Measurements from ENCODE around the gene PRRG4.

PRRG4 gene

GRCh38 chr11:32792948-32793475, 36.7 kb upstream of the PRRG4 start:
- TF ChIP-seq CTCF (conservative IDR thresholded peaks at IDR 0.05), result peak; percentile 81

GRCh38 chr11:32794439-32794838, 35.3 kb upstream of the PRRG4 start, which contains the start of gene CCDC73:
Gene CCDC73, minus strand, starts transcription at chr11:32794662. Its CDS starts 34,419 bp downstream, at chr11:32760243.
- no peak within 1 kb of the TSS for H3K27ac ChIP-seq
- TF ChIP-seq CTCF (conservative IDR thresholded peaks at IDR 0.05), result no peak

More at GRCh38 chr11:32792948-32793475, 36.7 kb upstream of the PRRG4 start:
- H3K27ac ChIP-seq, result no peak overlapping the region

- H3K27ac ChIP-seq, result no peak overlapping the region
- no peak for TF ChIP-seq CTCF (conservative IDR thresholded peaks at IDR 0.05)
Measured at GRCh38 chr11:32796425-32796824, 33.3 kb upstream of the PRRG4 start.

- no peak overlapping the region for H3K27ac ChIP-seq
- peak; percentile 85 for TF ChIP-seq CTCF (conservative IDR thresholded peaks at IDR 0.05)
Measured at GRCh38 chr11:32809313-32809712, 20.4 kb upstream of the PRRG4 start.

DNA sequence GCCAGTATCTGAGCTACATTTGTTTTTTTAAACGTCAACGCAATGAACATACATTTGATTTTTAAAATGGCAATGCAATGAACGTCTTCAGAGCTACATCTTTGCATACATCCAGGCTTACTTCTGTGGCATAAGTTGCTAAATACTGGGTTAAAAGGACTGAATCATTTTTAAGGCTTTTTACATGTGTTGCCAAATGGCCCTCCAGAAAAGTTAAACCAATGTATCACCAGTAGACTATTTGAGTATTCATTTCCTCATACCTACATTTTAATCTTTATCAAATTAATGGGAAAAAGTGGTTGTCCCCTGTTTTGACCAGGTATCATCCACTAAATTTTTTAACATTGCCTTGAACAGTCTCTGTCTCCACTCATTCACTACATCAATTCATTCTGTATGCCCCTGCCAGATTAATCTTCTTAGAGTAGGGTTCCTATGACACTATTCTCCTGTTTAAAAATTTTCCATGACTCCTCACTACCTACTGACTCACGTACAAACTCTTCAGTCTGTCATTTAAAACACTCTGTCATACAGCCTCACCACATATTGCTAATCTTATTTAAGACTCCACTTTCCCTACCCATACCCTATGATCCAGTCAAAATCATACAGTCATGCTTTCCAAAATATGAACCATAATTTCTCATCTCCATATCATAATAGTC, 12.4 kb upstream of the PRRG4 start:
- H3K27ac ChIP-seq, result no peak overlapping the region
- TF ChIP-seq CTCF (conservative IDR thresholded peaks at IDR 0.05), result no peak

DNA sequence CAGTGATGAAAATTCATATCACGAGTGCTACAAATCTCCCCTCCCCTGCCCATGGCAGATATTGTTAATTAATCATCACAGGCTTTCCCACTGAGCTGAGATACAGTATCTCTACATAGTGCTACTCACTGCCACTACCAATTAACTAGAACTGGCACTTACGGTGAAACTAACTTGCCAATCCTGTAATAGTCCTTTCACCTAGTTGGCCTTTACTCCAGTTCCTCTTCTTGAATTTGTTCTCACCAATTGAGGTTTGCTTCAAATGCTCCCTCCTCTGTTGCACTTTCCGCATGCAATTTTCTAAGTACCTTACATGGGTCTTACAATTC, 11.9 kb upstream of the PRRG4 start:
- no peak for TF ChIP-seq CTCF (conservative IDR thresholded peaks at IDR 0.05)
- no peak overlapping the region for H3K27ac ChIP-seq

DNA sequence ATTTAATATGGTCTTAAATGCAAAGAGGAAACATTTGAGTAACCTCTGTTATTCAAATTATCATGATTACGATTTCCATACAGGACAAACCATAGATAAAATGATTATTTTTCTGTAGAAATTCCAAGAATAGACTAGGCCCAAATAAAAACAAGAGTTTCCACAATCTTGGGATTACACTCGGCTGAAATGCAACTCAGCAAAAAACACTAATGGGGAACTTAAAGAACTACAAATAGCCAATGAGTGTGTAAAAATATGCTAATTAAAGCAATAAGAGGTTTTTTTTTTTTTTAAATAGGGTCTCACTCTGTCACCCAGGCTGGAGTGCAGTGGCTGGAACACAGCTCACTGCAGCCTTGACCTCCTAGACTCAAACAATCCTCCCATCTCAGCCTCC, 10.5 kb upstream of the PRRG4 start:
- H3K27ac ChIP-seq, result no peak overlapping the region
- no peak for TF ChIP-seq CTCF (conservative IDR thresholded peaks at IDR 0.05)

Data from VCaP (cell line).